T-helper 1 cell treated with Interleukin-12 subunit alpha and Interleukin-12 subunit beta and Interleukin-4 antibody, amounts not matched to agents 30 ng/mL and 1 ng/mL, for 36 hours (primary cell): ENCODE results near the gene UBE2O. TPM values are rescaled to one million over a fixed set of nuclear protein-coding genes. Genes with fewer than 3 reads are reported as not detected.

Experiments used
- intact Hi-C: fragments of 100-400 bp; cut with micrococcal nuclease; formaldehyde crosslinking; loops from one replicate; pipeline ENCODE4 v1.15.1; 2024
- total RNA-seq: library from RNA; stranded (reverse); gene quantifications from 2 replicates; pipeline ENCODE4 v1.2.3, GENCODE V29; 2022

UBE2O gene
- total RNA-seq, 1 donor from 2014 or later = 41.9 TPM

DNA sequence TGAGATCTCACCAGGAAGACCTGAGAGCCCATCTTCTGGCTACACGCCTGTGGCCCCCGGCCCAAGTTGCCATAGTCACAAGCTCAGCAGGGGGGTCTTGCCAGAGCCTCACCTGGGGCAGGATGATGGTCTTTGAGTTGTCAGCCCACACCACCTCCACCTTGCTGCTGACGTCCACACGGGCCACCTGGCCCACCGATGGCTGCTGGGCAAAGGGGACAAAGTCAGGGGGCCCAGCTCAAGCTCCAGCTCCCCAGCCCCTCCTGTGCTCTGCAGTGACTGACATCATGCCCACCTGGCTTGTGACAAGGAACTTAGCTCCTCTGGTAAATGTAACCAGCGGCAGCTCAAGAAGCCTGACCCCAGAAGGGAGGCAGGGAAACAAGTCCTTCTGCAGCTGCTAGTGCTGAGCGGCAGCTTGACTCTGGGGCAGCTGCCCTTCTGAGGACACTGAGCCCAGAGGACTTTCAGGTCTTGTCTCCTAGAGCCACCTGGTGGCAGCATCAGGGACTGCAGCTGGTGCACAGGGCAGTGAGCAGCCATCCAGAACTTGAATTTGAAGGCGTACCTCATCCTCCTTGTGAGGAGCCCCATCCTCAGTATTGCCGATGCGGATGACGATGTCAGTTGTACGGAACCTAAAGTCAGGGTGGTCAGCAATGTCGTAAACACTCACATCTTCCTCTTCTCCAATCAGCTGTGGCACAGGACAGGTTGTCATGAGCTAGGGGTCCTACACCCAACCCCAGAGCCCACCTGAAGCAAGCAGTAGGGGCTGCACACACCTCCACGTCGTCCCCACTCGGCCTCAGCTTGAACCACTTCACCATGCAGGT lies 55.0 kb downstream of the UBE2O start:
- intact Hi-C loops = loop anchor here (1.0 to 5.0 kb wide), 4 partner anchors 13 to 386 kb away; no protein-coding TSS in a partner anchor

DNA sequence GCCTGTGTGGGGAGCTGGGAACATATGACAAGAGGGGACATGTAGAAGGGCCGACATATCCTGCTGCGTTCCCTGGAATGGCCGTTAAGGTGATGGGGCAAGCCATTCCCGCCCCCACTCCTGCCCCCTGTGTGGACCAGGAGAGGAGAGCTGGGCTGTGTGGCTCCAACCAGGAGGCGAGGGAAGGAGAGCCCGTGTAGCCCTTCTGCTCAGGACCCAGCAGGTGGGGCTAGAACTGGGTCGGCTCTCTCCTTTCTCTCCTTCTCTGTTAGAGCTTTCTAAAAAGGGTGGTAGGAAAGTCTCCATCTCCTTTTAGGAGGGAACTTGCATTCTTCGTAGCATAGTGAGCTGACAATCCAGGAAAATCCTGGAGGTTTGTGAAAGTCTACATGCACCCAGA lies 55.8 kb downstream of the UBE2O start:
- intact Hi-C loops = loop anchor here (5.0 kb wide), 1 partner anchor 385 kb away; no protein-coding TSS in a partner anchor

DNA sequence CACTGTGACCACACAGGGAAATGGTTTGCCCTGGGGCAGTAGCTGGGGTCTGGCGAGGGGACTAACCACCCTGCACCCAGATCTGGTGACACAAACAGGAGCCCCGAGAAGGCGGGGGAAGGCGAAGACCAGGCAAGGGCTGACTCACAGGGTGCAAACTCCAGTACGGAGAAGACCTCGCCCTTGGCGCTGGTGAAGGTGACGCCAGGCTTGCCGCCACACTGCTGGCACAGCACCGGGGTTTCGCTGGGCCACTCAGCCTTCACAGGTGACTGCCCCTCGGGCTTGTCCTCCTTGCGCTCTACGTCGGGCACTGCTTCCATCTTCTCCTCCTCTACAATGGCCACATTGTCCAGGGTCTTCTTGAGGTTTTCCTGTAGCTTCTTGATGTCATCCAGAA lies 57.0 kb downstream of the UBE2O start:
- intact Hi-C loops = loop anchor here (5.0 kb wide), 1 partner anchor 384 kb away; no protein-coding TSS in a partner anchor

DNA sequence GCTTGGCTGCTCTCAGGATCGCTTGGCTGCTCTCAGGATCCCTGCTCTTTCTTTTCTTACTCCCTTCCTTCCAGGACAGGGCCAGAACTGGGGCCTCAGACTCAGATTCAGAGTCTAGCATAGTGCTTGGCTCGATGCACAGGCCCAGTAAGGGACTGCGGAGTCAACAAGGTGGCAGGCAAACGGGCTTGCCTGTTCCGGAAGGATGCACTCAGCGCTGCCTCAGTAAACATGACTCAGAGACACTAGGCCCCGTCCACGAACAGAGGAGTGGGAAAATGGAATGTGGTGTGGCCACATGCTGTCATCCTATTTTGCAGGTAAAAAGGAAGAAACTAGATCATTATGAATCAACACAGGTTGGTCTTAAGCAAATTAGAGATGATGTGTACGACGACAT lies 58.8 kb downstream of the UBE2O start:
- intact Hi-C loops = no loop called here

DNA sequence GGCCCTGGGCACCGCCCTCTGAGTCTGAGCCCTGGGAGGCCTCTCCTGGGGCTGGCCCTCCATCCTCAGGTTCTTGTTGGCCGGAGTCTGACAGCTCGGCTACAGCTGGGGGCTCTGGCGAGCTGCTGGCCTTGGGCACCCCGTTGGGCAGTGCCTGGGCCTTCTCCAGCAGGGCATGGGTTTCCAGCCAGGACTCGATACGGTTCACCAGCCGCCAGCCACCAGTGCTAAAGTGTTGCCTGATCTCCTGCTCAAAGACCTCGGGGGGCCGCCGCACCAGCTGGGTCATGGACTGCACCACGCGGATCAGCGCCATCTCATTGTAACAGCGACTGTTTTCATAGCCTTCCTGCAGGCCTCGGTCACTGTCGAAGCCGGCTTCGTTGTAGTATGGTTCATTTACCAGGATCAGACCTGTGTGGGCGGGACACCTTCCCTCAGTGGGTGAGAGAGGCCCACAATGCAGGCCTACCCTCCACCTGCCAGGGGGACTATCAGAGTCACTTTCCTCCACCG lies 61.7 kb downstream of the UBE2O start:
- intact Hi-C loops = no loop called here

DNA sequence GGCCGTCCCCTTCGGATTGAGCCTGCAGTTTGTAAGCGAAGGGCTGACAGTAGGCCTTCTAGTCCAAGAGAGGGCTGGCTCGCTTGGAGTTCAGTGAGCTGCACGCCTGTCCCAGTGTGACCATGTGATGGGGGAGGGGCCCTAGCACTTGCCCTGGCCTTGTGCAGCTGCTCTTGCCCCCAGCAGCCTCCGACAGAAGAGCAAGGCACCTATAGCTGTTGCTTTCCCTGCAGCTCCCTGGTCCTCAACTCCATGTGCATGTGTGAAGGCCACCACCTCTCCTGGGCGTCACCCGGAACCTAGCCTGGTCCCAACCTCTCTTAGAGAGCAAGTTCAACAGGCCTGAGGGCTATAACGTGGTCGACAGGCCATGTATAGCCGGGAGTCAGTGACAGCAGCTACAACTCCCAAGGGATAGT lies 62.9 kb downstream of the UBE2O start:
- intact Hi-C loops = no loop called here

DNA sequence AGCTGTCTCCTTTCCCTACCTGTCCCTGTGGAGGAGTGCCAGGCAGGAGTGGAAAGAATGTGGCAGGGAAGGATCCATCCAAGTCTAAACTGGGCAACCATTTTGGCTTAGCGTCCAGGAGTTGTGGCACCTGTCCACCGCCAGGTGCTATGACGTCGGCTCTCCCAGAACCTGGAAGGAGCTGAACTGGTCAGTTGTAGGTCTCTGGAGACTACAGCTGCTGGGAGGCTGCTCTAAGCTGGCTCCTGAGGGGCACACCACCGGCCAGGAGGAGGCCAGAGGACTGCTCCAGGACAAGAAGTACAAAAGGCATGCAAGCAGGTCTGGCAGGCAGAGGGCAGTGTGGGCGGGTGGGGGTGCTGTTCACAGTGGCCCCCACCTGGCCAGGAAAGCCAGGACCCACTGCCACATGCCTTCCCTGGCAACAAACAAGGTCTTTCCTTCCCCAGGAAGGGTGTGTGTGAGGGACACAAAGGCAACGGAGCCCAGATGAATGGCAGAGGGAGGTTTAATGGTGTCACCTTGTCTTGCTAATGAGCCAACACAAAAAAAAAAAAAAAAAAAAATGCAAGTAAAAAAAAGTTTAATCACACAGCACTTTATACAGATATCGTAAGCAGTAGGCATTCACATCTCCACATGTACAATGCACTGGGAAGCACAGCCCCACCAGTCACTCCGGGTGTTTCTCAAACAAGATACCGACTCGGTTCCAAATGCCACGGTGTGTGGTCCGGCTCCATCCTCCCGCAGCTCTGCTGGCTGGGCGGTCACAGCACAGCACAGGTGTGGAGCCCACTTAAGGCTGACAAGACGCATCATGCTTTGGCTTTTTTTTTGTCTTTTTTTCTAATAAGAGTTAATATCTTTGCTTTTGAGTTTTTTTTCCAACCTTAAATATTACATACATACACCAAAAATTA lies 63.7 kb downstream of the UBE2O start:
- intact Hi-C loops = no loop called here

DNA sequence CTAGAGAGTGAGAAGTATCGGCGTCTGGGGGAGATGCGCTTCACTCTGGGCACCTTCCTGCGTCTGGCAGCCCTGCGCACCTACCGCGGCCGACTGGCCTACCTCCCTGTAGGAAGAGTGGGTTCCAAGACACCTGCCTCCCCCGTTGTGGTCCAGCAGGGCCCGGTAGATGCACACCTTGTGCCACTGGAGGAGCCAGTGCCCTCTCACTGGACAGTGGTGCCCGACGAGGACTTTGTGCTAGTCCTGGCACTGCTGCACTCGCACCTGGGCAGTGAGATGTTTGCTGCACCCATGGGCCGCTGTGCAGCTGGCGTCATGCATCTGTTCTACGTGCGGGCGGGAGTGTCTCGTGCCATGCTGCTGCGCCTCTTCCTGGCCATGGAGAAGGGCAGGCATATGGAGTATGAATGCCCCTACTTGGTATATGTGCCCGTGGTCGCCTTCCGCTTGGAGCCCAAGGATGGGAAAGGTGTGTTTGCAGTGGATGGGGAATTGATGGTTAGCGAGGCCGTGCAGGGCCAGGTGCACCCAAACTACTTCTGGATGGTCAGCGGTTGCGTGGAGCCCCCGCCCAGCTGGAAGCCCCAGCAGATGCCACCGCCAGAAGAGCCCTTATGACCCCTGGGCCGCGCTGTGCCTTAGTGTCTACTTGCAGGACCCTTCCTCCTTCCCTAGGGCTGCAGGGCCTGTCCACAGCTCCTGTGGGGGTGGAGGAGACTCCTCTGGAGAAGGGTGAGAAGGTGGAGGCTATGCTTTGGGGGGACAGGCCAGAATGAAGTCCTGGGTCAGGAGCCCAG lies 65.8 kb downstream of the UBE2O start:
- intact Hi-C loops = no loop called here

DNA sequence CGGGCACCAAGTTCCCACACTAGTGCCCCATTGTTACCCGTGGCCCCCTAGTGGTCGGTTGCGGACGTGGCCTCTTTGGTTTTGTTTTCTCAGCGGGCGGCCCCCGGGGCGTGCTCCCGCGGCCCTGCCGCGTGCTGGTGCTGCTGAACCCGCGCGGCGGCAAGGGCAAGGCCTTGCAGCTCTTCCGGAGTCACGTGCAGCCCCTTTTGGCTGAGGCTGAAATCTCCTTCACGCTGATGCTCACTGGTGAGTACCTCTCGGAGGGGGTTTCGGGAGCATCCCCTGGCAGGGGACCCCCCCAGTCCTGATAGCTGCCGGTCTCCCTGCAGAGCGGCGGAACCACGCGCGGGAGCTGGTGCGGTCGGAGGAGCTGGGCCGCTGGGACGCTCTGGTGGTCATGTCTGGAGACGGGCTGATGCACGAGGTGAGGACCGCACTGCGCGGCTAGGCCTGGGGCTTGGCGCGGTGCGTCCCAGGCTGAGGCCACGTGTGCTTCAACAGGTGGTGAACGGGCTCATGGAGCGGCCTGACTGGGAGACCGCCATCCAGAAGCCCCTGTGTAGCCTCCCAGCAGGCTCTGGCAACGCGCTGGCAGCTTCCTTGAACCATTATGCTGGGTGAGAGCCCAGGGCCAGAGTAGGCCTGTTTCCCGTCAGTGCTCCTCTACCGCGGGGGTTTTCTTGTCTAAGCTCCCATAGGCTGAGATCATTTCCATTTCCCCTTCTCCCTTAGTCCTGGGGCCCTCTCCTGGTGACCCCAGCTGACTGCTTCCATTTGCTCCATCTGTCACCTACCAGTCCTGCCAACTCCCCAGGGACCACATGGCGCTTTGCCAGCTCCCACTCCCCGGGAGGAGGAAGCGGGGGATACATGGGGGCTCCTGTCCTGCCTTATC lies 66.8 kb downstream of the UBE2O start:
- intact Hi-C loops = loop anchor here (1.0 to 2.0 kb wide), 3 partner anchors 12 to 83 kb away; partner anchors contain the start of gene UBE2O

DNA sequence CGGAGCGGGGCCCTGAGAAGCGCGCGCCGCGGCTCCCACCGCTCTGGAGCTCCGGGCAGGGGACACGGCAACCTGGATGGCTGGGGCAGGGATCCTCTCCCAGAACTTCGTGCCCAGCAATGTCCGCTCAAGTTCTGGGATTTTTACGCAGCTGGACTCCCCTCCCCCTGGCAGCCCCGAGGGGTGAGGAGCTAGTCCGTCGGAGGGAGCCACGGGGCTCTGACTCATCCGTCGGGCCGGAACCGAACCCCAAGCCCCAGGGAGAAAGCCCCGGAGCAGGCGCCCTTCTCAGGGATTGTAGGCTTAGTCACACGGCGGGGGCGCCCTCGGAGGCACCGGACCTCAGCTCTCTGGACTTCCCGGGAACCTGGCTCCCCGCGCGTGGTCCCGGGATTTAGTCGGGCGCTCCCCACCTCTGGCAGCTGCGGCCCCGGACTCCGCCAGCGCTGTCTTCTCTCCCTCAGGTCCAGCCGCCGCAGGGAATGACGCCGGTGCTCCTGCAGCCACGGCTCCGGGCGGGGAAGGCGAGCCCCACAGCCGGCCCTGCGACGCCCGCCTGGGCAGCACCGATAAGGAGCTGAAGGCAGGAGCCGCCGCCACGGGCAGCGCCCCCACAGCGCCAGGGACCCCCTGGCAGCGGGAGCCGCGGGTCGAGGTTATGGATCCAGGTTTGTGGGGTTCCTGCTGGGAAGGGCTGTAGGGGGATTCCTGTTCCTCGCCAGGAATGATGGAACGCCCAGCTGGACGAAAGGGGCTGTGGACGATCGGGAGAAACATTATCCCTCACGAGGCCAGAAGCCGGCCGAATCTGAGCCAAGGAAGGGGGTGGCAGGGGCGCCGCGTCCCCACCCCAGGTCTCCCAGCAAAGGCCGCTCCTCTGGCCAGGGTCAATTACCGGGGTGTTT lies 67.7 kb downstream of the UBE2O start:
- intact Hi-C loops = loop anchor here (1.0 to 2.0 kb wide), 3 partner anchors 13 to 82 kb away; partner anchors contain the start of gene UBE2O

DNA sequence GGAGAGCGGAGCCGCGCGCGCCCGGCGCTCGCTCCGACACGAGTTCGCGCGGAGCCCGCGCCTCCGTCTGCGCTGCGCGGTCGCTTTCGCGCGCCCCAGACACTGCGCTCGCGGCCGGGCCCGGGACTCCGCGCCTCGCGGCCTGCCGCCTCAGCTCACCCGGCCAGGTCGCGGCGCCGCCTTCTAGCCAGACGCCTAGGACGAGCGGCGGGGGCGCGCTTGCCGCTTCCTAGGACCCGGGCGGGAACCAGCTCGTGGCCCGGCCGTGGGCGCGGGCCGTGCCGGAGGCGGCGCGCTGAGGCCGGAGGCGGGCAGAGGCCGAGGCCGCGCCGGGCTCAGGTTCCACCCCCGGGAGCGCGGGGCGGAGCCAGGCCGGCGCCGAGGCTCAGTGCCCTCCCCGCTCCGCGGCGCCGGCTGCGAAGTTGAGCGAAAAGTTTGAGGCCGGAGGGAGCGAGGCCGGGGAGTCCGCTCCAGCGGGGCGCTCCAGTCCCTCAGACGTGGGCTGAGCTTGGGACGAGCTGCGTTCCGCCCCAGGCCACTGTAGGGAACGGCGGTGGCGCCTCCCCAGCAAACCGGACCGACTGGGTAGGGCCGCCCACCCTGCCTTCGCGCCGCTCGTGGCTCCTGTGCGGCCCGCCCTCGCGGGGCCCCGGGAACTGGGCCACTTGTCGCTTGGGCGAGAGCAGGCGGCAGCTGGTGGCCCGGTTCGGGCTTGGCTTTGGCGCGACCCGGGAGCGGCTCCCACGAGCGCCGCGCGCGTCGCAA lies 68.5 kb downstream of the UBE2O start, which contains the start of gene SPHK1:
TSS of gene SPHK1 (plus strand) at position 388 of the 765 bp plus-strand sequence. CDS start 1,036 bp downstream, outside the sequence.
- intact Hi-C loops = loop anchor here (2.0 kb wide), 1 partner anchor 68 kb away; the partner anchor contains the start of gene UBE2O

DNA sequence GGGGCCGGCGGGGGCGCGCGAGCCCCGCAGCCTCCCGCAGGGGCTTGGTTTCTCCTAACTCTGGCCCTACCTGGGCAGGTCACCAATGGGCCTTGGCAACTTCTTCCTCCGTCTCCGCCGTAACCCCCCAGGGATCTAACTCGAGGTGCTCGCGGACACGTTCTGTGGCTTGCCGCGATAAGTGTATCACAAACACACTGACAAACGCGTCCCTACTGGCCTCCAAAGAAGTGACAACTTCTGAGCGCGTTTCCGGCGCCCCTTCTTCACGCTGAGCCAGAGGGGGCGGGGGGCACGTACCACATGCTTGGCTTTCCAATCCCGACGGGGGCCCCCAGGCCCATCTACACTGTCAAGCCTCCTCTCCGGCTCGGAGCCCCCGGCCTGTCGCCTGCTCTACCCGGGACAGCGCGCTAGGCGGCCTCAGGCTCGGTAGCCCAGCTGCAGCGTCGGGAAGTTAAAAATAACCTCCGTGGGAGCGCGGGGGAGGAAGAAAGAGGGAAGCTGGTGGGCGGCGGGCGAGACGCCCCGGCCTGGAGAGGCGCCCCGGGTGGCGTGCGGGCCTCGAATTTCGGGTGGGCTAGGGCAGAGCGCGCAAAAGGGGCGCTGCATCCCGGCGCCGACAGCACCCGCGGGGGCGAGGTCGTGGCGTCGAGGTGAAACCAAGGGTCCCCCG lies 69.3 kb downstream of the UBE2O start:
- intact Hi-C loops = loop anchor here (1.0 to 2.0 kb wide), 3 partner anchors 29 to 280 kb away; partner anchors contain the start of genes EXOC7 and UBE2O

DNA sequence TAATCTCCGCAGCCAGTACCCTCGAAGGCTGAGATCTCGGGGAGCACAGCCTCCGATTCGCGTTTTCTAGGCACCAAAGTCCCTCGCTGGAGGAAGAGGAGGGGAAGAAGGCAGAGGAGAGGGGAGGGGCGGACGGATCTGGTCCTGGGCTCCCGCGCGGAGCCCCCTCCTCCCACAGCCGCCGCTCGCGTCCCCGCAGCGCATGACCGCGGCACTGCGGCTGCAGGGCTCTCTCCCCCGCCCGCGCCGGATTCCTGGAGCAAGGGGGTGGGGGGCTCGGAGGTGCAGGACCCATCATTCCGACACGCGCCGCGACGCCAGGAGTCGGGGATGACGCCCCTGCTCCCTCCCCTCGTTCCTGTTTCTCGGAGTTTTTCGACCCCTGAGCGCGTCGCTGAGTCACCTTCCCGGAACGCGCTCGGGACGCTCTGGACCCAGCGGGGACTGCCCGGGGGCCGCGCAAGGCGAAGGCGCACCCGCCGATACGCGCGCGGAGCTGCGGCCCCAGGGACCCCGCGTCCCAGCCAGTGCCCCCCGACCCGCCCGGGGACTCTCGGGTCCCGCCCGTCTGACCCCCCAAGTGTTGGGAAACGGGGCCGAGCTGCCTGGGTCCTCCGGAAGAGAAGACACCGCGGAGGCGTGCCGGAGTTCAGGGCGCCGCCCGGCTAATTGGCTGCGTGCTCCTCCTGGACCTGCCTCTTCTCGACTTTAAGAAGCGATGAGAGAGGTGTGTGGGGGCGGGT lies 70.0 kb downstream of the UBE2O start:
- intact Hi-C loops = loop anchor here (1.0 kb wide), 2 partner anchors 29 to 280 kb away; partner anchors contain the start of gene EXOC7

DNA sequence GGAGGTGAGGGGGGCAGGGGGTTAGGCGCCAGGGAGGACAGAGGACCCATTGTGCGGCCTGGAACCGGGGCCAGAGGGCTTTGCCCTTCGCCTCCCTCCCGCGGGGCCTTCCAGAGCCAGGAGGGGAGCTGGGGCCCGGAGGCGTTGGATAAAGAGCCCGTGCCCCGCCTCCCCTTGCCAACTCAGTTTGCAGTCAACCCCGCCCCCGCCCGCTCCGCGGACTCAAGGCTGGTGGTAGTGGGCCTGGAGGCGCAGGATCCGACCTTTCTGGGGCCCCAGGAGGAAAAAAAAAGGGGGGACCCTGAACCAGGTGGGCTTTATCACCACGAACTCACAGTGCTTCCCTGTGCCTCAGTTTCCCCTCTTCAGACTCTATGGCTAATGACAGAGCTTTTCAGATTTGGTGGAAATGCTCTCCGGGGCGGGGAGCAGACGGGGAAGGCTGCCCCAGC lies 70.6 kb downstream of the UBE2O start:
- intact Hi-C loops = no loop called here

DNA sequence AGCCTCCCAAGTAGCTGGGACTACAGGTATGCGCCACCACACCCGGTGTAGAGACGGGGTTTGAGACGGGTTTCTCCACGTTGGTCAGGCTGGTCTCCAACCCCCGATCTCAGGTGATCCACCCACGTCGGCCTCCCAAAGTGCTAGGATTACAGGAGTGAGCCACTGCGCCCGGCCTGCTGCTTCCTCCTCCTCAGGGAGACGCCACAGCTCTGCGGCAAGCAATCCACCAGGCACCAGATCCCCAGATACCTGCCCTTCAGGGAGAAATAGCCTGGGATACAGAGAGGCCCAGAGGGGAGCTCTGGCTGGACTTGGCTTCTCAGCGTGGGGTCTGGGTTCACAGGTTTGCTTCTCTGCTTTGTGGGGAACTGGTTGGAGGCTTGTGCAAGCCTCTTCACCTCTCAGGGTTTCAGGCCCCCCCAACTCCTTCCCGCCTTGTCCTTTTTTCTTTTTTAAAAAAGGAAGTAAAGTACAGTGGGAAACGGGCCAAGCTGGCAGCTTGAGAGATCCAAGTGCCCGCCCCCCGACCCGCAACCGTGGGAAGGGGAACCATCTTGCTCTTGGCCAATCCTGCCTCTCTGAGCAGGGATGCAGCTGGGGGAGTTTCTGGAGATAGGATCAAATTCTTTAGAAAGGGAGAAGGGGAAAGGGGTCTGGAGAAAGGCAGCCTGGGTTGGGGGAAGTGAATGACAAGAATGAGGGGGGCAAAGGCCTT lies 71.2 kb downstream of the UBE2O start:
- intact Hi-C loops = no loop called here
